CD8-positive, alpha-beta memory T cell (primary cell): Measurements from ENCODE around the gene ANAPC4. TPM values are rescaled to one million over a fixed set of nuclear protein-coding genes. Genes with fewer than 3 reads are reported as not detected.
A peak's percentile ranks its signal among the peaks of the same experiment; 100 is the strongest.
"Not testable (repeated sequence)": the region's sequence is repeated elsewhere in the genome, so short reads cannot be mapped to it uniquely, and the experiment has no call there.

Experiments
- CTCF ChIA-PET: fragments of 350-600 bp; sonication (Branson Sonifier 250); formaldehyde crosslinking; loops from one replicate; lab custom pipeline; 2021; ENCODE audit warnings: antibody characterized with exemption; lab: Charles Lee
- POLR2A ChIA-PET: fragments of 350-600 bp; sonication (Branson Sonifier 250); formaldehyde crosslinking; loops from one replicate; lab custom pipeline; 2021; ENCODE audit warnings: antibody characterized with exemption; lab: Charles Lee
- DNase-seq, 5 donors: peaks; one replicate each; pipeline versions ENCODE4 v3.0.0 to v3.0.0-alpha.2; 2020 to 2022; ENCODE audit warnings: mixed read lengths in 1 of 5
- H3K27ac ChIP-seq: one replicate; pipeline ENCODE4 v1.7.0; 2013; ENCODE audit warnings: low read depth, mild to moderate bottlenecking, low read length, moderate library complexity
- H3K27me3 ChIP-seq: 2 replicates; pipeline ENCODE4 v1.7.0; 2013; ENCODE audit warnings: low read length, mild to moderate bottlenecking; ENCODE audit not compliant: insufficient read depth, poor library complexity, severe bottlenecking
- H3K36me3 ChIP-seq: 2 replicates; pipeline ENCODE4 v1.7.0; 2013; ENCODE audit warnings: mild to moderate bottlenecking, low read length, moderate library complexity; ENCODE audit not compliant: insufficient read depth
- H3K4me1 ChIP-seq: 2 replicates; pipeline ENCODE4 v1.7.0; 2013; ENCODE audit warnings: mild to moderate bottlenecking, low read length, moderate library complexity; ENCODE audit not compliant: insufficient read depth
- H3K4me3 ChIP-seq: 2 replicates; pipeline ENCODE4 v1.7.0; 2013; ENCODE audit warnings: mild to moderate bottlenecking, low read length
- H3K9me3 ChIP-seq: 2 replicates; pipeline ENCODE4 v1.7.0; 2013; ENCODE audit warnings: mild to moderate bottlenecking, low read length
- H3K27ac Mint-ChIP-seq, 8 donors: one replicate each; pipeline ENCODE4 v1.8.0; 2020 to 2021; ENCODE audit warnings: mixed read lengths in 8 of 8, mild to moderate bottlenecking in 6 of 8, inconsistent platforms in 3 of 8, moderate library complexity in 3 of 8
- H3K27me3 Mint-ChIP-seq, 2 donors: one replicate each; pipeline ENCODE4 v1.8.0; 2020 to 2021; ENCODE audit warnings: mixed read lengths in 2 of 2, mild to moderate bottlenecking in 1 of 2, moderate library complexity in 1 of 2
- H3K36me3 Mint-ChIP-seq, 3 donors: one replicate each; pipeline ENCODE4 v1.8.0; 2020 to 2021; ENCODE audit warnings: mixed read lengths in 3 of 3, inconsistent platforms in 1 of 3, mild to moderate bottlenecking in 1 of 3
- H3K4me1 Mint-ChIP-seq, 3 donors: one replicate each; pipeline ENCODE4 v1.8.0; 2020 to 2021; ENCODE audit warnings: mixed read lengths in 3 of 3, inconsistent platforms in 1 of 3, mild to moderate bottlenecking in 1 of 3
- H3K4me3 Mint-ChIP-seq, 7 donors: one replicate each; pipeline ENCODE4 v1.8.0; 2020 to 2021; ENCODE audit warnings: mixed read lengths in 7 of 7, mild to moderate bottlenecking in 6 of 7, moderate library complexity in 4 of 7, inconsistent platforms in 2 of 7
- H3K9me3 Mint-ChIP-seq, 5 donors: one replicate each; pipeline ENCODE4 v1.8.0; 2020 to 2022; ENCODE audit warnings: mixed read lengths in 5 of 5, mild to moderate bottlenecking in 3 of 5, moderate library complexity in 2 of 5, inconsistent platforms in 1 of 5
- polyA plus RNA-seq: library from polyadenylated mRNA; unstranded; fragments of 300-500 nt; fragmentation: Illumina TruSeq; gene quantifications from one replicate; pipeline ENCODE4 v1.2.3, GENCODE V29; 2021
- total RNA-seq, 2 experiments: library from RNA; stranded (reverse); gene quantifications; one replicate each; pipeline ENCODE4 v1.2.3, GENCODE V29; 2021

Gene ANAPC4, protein sequence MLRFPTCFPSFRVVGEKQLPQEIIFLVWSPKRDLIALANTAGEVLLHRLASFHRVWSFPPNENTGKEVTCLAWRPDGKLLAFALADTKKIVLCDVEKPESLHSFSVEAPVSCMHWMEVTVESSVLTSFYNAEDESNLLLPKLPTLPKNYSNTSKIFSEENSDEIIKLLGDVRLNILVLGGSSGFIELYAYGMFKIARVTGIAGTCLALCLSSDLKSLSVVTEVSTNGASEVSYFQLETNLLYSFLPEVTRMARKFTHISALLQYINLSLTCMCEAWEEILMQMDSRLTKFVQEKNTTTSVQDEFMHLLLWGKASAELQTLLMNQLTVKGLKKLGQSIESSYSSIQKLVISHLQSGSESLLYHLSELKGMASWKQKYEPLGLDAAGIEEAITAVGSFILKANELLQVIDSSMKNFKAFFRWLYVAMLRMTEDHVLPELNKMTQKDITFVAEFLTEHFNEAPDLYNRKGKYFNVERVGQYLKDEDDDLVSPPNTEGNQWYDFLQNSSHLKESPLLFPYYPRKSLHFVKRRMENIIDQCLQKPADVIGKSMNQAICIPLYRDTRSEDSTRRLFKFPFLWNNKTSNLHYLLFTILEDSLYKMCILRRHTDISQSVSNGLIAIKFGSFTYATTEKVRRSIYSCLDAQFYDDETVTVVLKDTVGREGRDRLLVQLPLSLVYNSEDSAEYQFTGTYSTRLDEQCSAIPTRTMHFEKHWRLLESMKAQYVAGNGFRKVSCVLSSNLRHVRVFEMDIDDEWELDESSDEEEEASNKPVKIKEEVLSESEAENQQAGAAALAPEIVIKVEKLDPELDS
- total RNA-seq, result 10 to 100 TPM; 35.7 to 37.7 TPM
- 21.5 TPM for polyA plus RNA-seq

DNA sequence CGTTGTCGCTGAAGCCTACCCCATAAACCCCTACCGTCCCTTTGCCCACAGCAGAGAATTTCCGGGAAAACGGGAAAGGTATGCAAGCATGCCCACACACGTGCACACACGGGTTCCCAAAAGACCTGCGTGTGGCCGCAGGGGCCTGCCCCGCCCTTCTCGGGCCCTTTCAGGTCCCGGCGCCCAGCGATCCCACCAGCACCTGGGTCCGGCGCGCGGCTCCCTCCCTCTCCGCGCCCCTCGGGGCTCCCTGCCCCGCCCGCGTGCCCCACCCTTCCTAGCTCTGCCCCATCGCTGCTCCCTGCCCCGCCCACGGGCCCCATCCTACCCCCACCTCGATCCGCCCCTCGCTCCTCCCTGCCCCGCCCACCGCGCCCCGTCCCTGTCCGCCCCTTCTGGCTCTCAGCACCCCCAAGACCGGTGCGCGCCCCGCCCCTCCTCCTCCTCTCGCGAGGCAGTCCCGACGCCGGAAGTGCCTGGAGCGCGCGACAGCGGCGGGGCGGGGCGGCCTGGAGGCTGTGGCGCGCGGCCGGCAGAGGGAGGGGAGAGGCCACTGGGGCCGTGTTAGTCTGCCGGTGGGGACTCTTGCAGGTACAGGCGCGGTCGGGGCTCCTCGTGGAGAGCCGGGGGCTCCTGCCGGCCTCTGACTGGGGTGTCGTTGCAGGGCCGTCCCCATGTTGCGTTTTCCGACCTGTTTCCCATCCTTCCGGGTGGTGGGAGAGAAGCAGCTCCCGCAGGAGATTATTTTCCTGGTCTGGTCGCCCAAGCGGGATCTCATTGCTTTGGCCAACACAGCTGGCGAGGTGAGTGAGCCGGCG is at the start of gene ANAPC4:
ANAPC4 (plus strand) TSS at position 510 of the 818 bp plus-strand sequence; CDS start at position 675, 165 bp downstream.
- Mint-ChIP-seq H3K27me3 (no peaks in the 10 kb centered on the region), H3K36me3 (peaks cover 0 to 15% (median 2%) of the 10 kb centered on the region in 3 donors), H3K4me3 (no peak within 1 kb of the TSS), H3K27ac (peak within 1 kb of the TSS; percentile 27 to 93 (median 80)), H3K9me3 (no peaks in the 10 kb centered on the region), H3K4me1 (peaks cover 5 to 11% (median 10%) of the 10 kb centered on the region in 3 donors)
- peak within 1 kb of the TSS; percentile 69 for H3K4me3 ChIP-seq
- DNase-seq, result peak; percentile 91 to 100 (median 98)
- ChIA-PET POLR2A (interaction anchor here (0.6 to 2.2 kb wide), 4 partner anchors 60 to 217 kb away, joined by 3 to 14 read pairs (median 6); partner anchors contain the start of genes PI4K2B, SEPSECS and ZCCHC4), CTCF (interaction anchor here (0.6 to 1.9 kb wide), 5 partner anchors 10 to 208 kb away, joined by 3 to 12 read pairs (median 3); partner anchors contain the start of gene ZCCHC4)
- H3K27ac ChIP-seq, result peak within 1 kb of the TSS; percentile 68
- H3K4me1 ChIP-seq, result peaks cover 22% of the 10 kb centered on the region
- H3K27me3 ChIP-seq, result no peaks in the 10 kb centered on the region
- H3K9me3 ChIP-seq, result no peaks in the 10 kb centered on the region
- H3K36me3 ChIP-seq, result no peaks in the 10 kb centered on the region

DNA sequence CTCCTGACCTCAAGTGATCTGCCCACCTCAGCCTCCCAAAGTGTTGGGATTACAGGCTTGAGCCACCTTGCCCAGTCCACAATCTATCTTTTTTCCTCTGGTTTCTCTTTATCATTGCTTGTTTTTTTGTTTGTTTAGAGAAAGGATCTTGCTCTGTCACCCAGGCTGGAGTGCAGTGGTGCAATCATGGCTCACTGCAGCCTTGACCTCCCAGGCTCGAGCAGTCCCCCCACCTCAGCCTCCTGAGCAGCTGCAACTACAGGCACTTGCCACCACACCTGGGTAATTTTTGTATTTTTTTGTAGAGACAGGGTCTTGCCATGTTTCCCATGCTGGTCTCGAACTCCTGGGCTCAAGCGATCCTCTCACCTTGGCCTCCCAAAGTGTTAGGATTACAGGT is 48.6 kb upstream of the ANAPC4 start:
- POLR2A ChIA-PET, H3K27me3 Mint-ChIP-seq, H3K27ac Mint-ChIP-seq, H3K4me3 Mint-ChIP-seq, H3K4me3 ChIP-seq, H3K9me3 ChIP-seq, CTCF ChIA-PET, H3K9me3 Mint-ChIP-seq, H3K36me3 ChIP-seq, H3K27ac ChIP-seq, H3K4me1 ChIP-seq, H3K27me3 ChIP-seq, DNase-seq: not testable (repeated sequence)
- peaks cover 0 to 21% (median 4%) of the 10 kb centered on the region in 3 donors for H3K36me3 Mint-ChIP-seq
- peaks cover 13 to 28% (median 27%) of the 10 kb centered on the region in 3 donors for H3K4me1 Mint-ChIP-seq

DNA sequence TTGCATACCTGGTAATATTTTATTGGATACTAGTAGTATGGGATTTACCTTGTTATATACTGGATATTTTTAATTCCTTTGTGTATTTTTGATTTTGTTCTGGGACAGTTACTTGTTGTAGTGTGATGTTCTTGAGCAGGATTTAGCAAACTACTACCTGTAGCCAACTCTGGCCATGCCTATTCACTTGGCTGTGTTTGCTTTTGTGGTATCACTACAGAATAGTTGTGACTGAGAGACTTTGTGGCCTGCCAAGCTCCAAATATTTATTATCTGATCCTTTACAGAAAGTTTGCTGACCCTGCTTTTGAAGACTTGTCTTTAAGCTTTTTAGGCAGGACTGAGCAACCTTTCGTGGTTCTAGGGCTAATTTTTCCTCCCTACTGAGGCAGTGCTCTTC is 46.7 kb upstream of the ANAPC4 start:
- Mint-ChIP-seq H3K36me3 (peaks cover 0 to 25% (median 6%) of the 10 kb centered on the region in 3 donors), H3K4me3 (peak overlapping the region in 2 of 7 donors; percentile 12 to 91), H3K27me3 (no peaks in the 10 kb centered on the region), H3K9me3 (no peaks in the 10 kb centered on the region), H3K4me1 (peaks cover 13 to 28% (median 27%) of the 10 kb centered on the region in 3 donors), H3K27ac (peak overlapping the region in 3 of 8 donors; percentile 36 to 99 (median 97))
- POLR2A ChIA-PET, result interaction anchor here (1.2 kb wide), 1 partner anchor 18 kb away, joined by 3 read pairs; the partner anchor contains the start of gene ZCCHC4
- H3K36me3 ChIP-seq, result no peaks in the 10 kb centered on the region
- peaks cover 4% of the 10 kb centered on the region for H3K4me1 ChIP-seq
- CTCF ChIA-PET, result interaction anchor here (4.2 kb wide), 1 partner anchor 18 kb away, joined by 18 read pairs; the partner anchor contains the start of gene ZCCHC4
- DNase-seq, result no peak
- H3K27me3 ChIP-seq, result no peaks in the 10 kb centered on the region
- H3K4me3 ChIP-seq, result no peak overlapping the region
- no peak overlapping the region for H3K27ac ChIP-seq
- no peaks in the 10 kb centered on the region for H3K9me3 ChIP-seq

DNA sequence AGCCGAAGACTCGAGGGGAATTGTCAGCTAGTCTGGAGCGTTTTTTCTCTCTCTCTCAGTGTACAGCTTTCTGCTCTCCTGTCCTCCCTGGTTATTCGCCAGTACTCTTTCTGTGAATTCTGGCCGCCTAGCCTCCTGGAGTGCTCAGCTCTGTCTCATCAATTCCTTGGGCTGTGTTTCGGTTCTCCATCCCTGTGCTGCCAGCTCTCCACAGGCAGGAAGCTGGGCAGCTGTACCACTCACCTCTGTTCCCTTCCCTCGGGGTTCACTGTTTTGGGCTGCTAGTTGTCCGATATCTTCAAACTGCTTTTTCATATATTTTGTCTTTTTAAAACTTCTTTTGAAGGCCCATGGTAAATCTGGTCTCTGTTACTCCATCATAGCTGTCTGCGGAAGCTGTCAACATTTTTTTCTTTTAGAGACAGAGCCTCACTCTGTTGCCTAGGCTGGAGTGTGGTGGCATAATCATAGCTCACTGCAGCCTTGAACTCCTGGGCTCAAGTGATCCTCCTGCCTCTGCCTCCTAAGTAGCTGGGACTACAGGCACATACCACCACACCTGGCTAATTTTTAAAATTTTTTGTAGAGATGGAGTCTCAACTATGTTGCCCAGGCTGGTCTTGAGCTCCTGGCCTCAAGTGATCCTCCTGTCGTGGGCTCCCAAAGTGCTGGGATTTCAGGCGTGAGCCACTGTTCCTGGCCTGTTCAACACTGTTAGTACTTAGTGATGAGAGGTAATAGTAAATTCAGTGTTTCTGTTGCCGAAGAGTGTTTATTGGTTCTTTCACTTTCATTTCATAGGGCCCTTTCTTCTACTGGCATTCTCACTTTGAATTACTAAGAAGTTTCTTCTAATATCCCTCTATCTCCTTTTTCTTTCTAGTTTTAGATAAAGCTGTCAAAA is 45.9 kb upstream of the ANAPC4 start:
- no peaks in the 10 kb centered on the region for H3K9me3 Mint-ChIP-seq
- peaks cover 13 to 27% (median 25%) of the 10 kb centered on the region in 3 donors for H3K4me1 Mint-ChIP-seq
- Histone ChIP-seq H3K4me3 (peak overlapping the region; percentile 25), H3K4me1 (peaks cover 4% of the 10 kb centered on the region), H3K27me3 (no peaks in the 10 kb centered on the region), H3K9me3 (no peaks in the 10 kb centered on the region), H3K27ac (peak overlapping the region; percentile 52), H3K36me3 (no peaks in the 10 kb centered on the region)
- peak overlapping the region; percentile 83 to 93 (median 90) for H3K4me3 Mint-ChIP-seq
- ChIA-PET CTCF (interaction anchor here (1.1 to 4.2 kb wide), 4 partner anchors 18 to 46 kb away, joined by 3 to 18 read pairs (median 3); partner anchors contain the start of genes ANAPC4 and ZCCHC4), POLR2A (interaction anchor here (1.2 kb wide), 1 partner anchor 19 kb away, joined by 3 read pairs; the partner anchor contains the start of gene ZCCHC4)
- peaks cover 0 to 27% (median 8%) of the 10 kb centered on the region in 3 donors for H3K36me3 Mint-ChIP-seq
- H3K27me3 Mint-ChIP-seq, result no peaks in the 10 kb centered on the region
- peak in 1 of 5 donors; percentile 8 for DNase-seq
- peak overlapping the region; percentile 70 to 99 (median 97) for H3K27ac Mint-ChIP-seq

DNA sequence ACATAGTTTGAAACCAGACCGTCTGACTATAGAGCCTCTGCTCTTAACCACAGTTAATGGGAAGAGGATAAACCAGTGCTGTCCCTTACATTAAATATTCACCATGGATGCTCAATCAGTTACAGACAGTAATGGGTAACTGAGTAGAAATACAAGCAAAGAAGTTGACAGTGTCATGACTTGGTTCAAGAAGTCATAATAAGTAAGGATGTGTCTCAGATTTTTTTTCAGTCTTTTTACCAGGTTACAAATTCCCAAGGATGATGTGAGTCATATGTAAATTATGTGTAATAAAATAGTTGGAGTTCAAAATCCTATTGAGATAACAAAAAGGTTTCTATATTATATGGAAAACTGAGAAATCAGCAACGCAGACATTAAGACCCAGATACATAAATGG is 33.4 kb upstream of the ANAPC4 start:
- Mint-ChIP-seq H3K27me3 (no peaks in the 10 kb centered on the region), H3K4me1 (no peaks in the 10 kb centered on the region), H3K9me3 (no peaks in the 10 kb centered on the region), H3K36me3 (peaks cover 5 to 46% (median 12%) of the 10 kb centered on the region in 3 donors), H3K4me3 (no peak overlapping the region), H3K27ac (no peak overlapping the region)
- Histone ChIP-seq H3K27ac (no peak overlapping the region), H3K9me3 (no peaks in the 10 kb centered on the region), H3K27me3 (no peaks in the 10 kb centered on the region), H3K4me3 (no peak overlapping the region), H3K36me3 (no peaks in the 10 kb centered on the region), H3K4me1 (no peaks in the 10 kb centered on the region)
- POLR2A ChIA-PET, result no interaction called here
- CTCF ChIA-PET, result interaction anchor here (1.0 kb wide), 1 partner anchor 31 kb away, joined by 3 read pairs; the partner anchor contains the start of gene ZCCHC4
- DNase-seq, result no peak

DNA sequence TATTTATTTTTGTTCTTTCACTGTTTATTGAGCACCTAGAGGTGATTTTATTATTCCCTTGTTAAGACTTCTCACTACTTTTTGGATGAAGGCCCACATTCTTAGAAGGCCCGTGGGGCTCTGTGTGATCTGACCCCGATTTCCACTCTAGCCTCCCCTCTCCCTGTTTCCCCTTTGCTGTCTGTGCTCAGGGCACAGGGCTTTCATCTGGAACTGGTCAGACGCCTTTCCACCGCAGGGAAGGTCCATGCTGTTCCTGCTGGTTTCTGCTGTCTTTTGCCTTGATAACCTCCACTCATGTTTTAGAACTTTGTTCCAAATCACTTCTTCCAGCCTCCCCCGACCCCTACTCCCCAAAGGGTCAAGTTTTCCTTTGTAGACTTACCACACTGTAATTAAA is 31.3 kb upstream of the ANAPC4 start:
- Mint-ChIP-seq H3K4me1 (no peaks in the 10 kb centered on the region), H3K36me3 (peaks cover 5 to 47% (median 7%) of the 10 kb centered on the region in 3 donors), H3K27ac (no peak overlapping the region), H3K4me3 (no peak overlapping the region), H3K27me3 (no peaks in the 10 kb centered on the region), H3K9me3 (no peaks in the 10 kb centered on the region)
- Histone ChIP-seq H3K27me3 (no peaks in the 10 kb centered on the region), H3K9me3 (no peaks in the 10 kb centered on the region), H3K4me1 (no peaks in the 10 kb centered on the region), H3K27ac (no peak overlapping the region), H3K36me3 (no peaks in the 10 kb centered on the region), H3K4me3 (no peak overlapping the region)
- POLR2A ChIA-PET, result no interaction called here
- no peak for DNase-seq
- CTCF ChIA-PET, result no interaction called here
